Epithelial cell of proximal tubule (primary cell): ENCODE measurements around the gene TSPAN18. TPM values are rescaled to one million over a fixed set of nuclear protein-coding genes. Genes with fewer than 3 reads are reported as not detected.

Source experiments
- DNase-seq: peaks from one replicate; pipeline ENCODE4 v3.0.0-alpha.2; 2011; ENCODE audit warnings: low read depth
- H3K4me3 ChIP-seq: 2 replicates; pipeline ENCODE4 v1.5.1; 2011; ENCODE audit warnings: low read depth, mild to moderate bottlenecking, low read length
- total RNA-seq: library from RNA; depleted of rRNA; stranded (reverse); fragments of >200 nt; gene quantifications from 2 replicates; pipeline ENCODE4 v1.2.3, GENCODE V29; 2015
- TF ChIP-seq, protein P1 (sequence below): conservative IDR thresholded peaks from 2 replicates; pipeline ENCODE4 v1.5.1; 2012; ENCODE audit warnings: low read depth, mild to moderate bottlenecking, low read length

Gene TSPAN18
- total RNA-seq, 1 donor from 2014 or later: 1.6 TPM

DNA sequence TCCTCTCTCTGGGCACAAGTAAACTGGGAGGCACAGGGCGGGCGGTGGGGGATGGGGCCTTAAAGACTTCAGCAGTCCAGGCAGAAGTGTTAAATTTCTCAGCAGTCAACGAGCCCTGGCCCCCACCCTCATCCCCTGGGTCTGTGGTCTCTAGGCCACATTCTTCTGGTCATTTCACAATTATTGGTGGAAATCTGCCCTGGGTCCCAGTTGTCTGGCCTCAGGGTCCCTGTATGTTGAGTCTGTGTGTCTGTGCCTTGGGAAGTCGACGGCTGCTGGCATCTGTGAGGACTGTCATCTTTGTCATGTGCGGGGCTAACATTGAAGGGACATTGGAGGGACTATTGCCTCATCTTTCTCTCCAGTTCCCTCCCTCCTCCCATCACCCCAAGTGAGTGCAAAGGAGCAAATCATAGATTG lies 1.7 kb downstream of the TSPAN18 start:
- H3K4me3 ChIP-seq: peak overlapping the region; percentile 81
- TF ChIP-seq, protein P1, sequence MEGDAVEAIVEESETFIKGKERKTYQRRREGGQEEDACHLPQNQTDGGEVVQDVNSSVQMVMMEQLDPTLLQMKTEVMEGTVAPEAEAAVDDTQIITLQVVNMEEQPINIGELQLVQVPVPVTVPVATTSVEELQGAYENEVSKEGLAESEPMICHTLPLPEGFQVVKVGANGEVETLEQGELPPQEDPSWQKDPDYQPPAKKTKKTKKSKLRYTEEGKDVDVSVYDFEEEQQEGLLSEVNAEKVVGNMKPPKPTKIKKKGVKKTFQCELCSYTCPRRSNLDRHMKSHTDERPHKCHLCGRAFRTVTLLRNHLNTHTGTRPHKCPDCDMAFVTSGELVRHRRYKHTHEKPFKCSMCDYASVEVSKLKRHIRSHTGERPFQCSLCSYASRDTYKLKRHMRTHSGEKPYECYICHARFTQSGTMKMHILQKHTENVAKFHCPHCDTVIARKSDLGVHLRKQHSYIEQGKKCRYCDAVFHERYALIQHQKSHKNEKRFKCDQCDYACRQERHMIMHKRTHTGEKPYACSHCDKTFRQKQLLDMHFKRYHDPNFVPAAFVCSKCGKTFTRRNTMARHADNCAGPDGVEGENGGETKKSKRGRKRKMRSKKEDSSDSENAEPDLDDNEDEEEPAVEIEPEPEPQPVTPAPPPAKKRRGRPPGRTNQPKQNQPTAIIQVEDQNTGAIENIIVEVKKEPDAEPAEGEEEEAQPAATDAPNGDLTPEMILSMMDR: no peak
- no peak for DNase-seq

DNA sequence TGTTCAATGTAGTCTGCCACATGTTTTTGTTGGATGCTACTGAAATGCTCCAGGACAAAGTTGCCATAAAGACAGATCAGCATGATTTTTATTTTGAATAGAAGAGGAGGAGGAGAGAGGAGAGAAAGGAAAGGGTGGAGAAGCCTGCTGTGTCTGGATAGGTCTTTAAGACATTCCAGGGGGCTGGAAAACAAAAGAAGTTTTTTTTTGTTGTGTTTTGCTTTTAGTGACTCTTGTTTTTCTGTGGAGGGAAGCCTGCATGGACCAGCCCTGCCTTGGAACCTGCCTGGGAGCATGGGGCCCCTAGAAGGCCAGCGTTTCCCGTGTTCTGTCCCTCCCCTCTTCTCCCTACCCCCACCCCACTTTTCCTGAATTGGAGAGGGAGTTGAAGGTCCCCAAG lies 2.3 kb downstream of the TSPAN18 start:
- H3K4me3 ChIP-seq: no peak overlapping the region
- DNase-seq: no peak
- TF ChIP-seq, protein P1: no peak

- no peak overlapping the region for H3K4me3 ChIP-seq
- no peak for DNase-seq
- TF ChIP-seq, protein P1: no peak
These were observed 3.0 kb downstream of the TSPAN18 start for GRCh38 chr11:44729713-44730112.

- H3K4me3 ChIP-seq: no peak overlapping the region
- no peak for DNase-seq
- TF ChIP-seq, protein P1: no peak
These were observed 4.0 kb downstream of the TSPAN18 start for GRCh38 chr11:44730775-44731174.

DNA sequence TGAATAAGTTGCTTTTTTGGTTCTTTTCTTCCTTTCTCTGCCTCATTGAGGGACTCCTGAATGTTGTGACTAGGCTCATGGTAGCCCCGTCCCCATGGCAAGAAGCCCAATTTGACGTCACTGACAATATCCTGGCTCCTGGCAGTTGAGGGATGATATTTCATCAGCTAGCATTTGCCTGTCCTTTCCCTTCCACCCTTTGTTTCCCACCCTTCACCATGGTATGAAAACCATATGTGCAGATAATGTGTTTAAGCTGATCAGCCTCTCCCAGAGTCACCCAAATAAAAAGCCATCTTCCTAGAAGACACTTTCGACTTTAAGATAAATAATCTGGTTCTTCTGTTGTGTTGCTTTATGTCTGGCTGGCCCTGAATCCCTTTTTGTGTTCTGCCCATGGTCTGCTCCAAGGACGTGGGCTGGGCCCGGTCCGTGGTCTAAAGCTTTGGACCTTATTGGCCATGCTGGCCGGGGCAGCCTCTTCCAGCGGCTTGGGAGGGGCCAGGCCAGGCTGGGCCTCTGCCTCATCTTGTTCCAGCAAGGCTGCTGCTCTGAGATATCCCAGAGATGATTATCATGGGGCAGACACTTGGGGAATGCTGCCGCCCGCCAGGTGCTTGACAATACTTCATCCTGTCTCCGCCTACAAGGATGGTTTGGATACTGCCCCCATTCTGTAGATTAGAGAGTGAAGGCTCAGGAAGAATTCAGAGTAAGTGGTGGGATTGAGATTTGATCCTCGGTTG lies 5.1 kb downstream of the TSPAN18 start:
- no peak for DNase-seq
- TF ChIP-seq, protein P1: no peak
- H3K4me3 ChIP-seq: no peak overlapping the region

GRCh38 chr11:44732564-44732963 lies 5.8 kb downstream of the TSPAN18 start:
- TF ChIP-seq, protein P1: no peak
- H3K4me3 ChIP-seq: no peak overlapping the region
- no peak for DNase-seq

GRCh38 chr11:44733877-44734276 lies 7.1 kb downstream of the TSPAN18 start:
- H3K4me3 ChIP-seq: no peak overlapping the region
- DNase-seq: no peak
- TF ChIP-seq, protein P1: no peak
